WTC11 (cell line): ENCODE results near the gene CEMIP. TPM values are rescaled to one million over a fixed set of nuclear protein-coding genes. Genes with fewer than 3 reads are reported as not detected.

Experiments
- ATAC-seq: fragments of 200-7000 bp; cut with Tn5 transposase; 2 replicates; pipeline ENCODE4 v1.10.0; 2021; ENCODE audit warnings: mild to moderate bottlenecking, moderate library complexity
- CTCF ChIA-PET: fragments of 300-600 bp; sonication (Branson Sonifier 250); formaldehyde crosslinking; loops from one replicate; lab custom pipeline; 2021; ENCODE audit warnings: antibody characterized with exemption; lab: Charles Lee
- POLR2A ChIA-PET: fragments of 350-600 bp; sonication (Branson Sonifier 250); formaldehyde crosslinking; loops from one replicate; lab custom pipeline; 2021; ENCODE audit warnings: antibody characterized with exemption; lab: Charles Lee
- DNase-seq: peaks from one replicate; pipeline ENCODE4 v3.0.0; 2021; ENCODE audit warnings: low spot score
- H3K27ac Mint-ChIP-seq: 2 replicates; pipeline ENCODE4 v1.8.0; 2021; ENCODE audit warnings: mixed read lengths
- H3K27me3 Mint-ChIP-seq: 2 replicates; pipeline ENCODE4 v1.8.0; 2021; ENCODE audit warnings: low read depth, mild to moderate bottlenecking, moderate library complexity, mixed read lengths
- H3K36me3 Mint-ChIP-seq: 2 replicates; pipeline ENCODE4 v1.8.0; 2021; ENCODE audit warnings: mixed read lengths
- H3K4me1 Mint-ChIP-seq: 2 replicates; pipeline ENCODE4 v1.8.0; 2022; ENCODE audit warnings: mixed read lengths
- H3K4me3 Mint-ChIP-seq: 2 replicates; pipeline ENCODE4 v1.8.0; 2021; ENCODE audit warnings: mild to moderate bottlenecking, moderate library complexity, mixed read lengths
- H3K9me3 Mint-ChIP-seq: 2 replicates; pipeline ENCODE4 v1.8.0; 2021; ENCODE audit warnings: mixed read lengths
- AFF4 ChIP-seq: sonication (generic); formaldehyde crosslinking; IDR thresholded peaks from 2 replicates; pipeline ENCODE4 v1.8.1; 2023; ENCODE audit warnings: mild to moderate bottlenecking, missing genetic modification reagents, borderline replicate concordance
- CREB1 ChIP-seq: sonication (generic); formaldehyde crosslinking; IDR thresholded peaks from 2 replicates; pipeline ENCODE4 v1.8.0; 2023; ENCODE audit warnings: mild to moderate bottlenecking, missing genetic modification reagents
- EMX1 ChIP-seq: fragments of 250-450 bp; sonication (Bioruptor Pico); IDR thresholded peaks from 2 replicates; pipeline ENCODE4 v1.8.0; 2021; ENCODE audit warnings: mild to moderate bottlenecking
- GABPB1 ChIP-seq: sonication (generic); formaldehyde crosslinking; IDR thresholded peaks from 2 replicates; pipeline ENCODE4 v1.8.1; 2023; ENCODE audit warnings: mild to moderate bottlenecking, missing genetic modification reagents
- NR2C2 ChIP-seq: sonication (generic); formaldehyde crosslinking; IDR thresholded peaks from 2 replicates; pipeline ENCODE4 v1.8.0; 2022; ENCODE audit warnings: mild to moderate bottlenecking, missing genetic modification reagents
- NR3C1 ChIP-seq: sonication (generic); formaldehyde crosslinking; conservative IDR thresholded peaks from 2 replicates; pipeline ENCODE4 v1.8.1; 2023; ENCODE audit warnings: low read depth, mild to moderate bottlenecking, missing genetic modification reagents
- TEAD4 ChIP-seq: sonication (generic); formaldehyde crosslinking; IDR thresholded peaks from 2 replicates; pipeline ENCODE4 v1.8.0; 2022; ENCODE audit warnings: mild to moderate bottlenecking, missing genetic modification reagents
- ZMAT4 ChIP-seq: fragments of 250-450 bp; sonication (Bioruptor Pico); IDR thresholded peaks from 2 replicates; pipeline ENCODE4 v1.9.0; 2021; ENCODE audit warnings: mild to moderate bottlenecking
- ZNF263 ChIP-seq: sonication (generic); formaldehyde crosslinking; IDR thresholded peaks from 2 replicates; pipeline ENCODE4 v1.8.1; 2022; ENCODE audit warnings: low read depth, mild to moderate bottlenecking, moderate library complexity, missing genetic modification reagents
- ZNF671 ChIP-seq: fragments of 250-450 bp; sonication (Bioruptor Pico); IDR thresholded peaks from 2 replicates; pipeline ENCODE4 v1.8.0; 2021; ENCODE audit warnings: mild to moderate bottlenecking
- ZSCAN18 ChIP-seq: fragments of 250-450 bp; sonication (Bioruptor Pico); IDR thresholded peaks from 2 replicates; pipeline ENCODE4 v2.1.2; 2022; ENCODE audit warnings: mild to moderate bottlenecking, moderate library complexity
- total RNA-seq: library from RNA; stranded (reverse); gene quantifications from 3 replicates; pipeline ENCODE4 v1.2.3, GENCODE V29; 2021

CEMIP gene
- total RNA-seq, 1 experiment from 2014 or later, result 0.87 TPM

- CTCF ChIA-PET, result interaction anchor here (0.8 to 1.3 kb wide), 3 partner anchors 45 to 238 kb away, joined by 3 to 6 read pairs (median 4); partner anchors contain the start of gene CEMIP
- TF ChIP-seq ZNF671 (CRISPR knock-in tag) (no peak), ZSCAN18 (CRISPR knock-in tag) (no peak)
- Mint-ChIP-seq H3K9me3 (peaks cover 1% of the 10 kb centered on the region), H3K36me3 (peaks cover 3% of the 10 kb centered on the region), H3K27me3 (no peaks in the 10 kb centered on the region), H3K27ac (no peak overlapping the region), H3K4me1 (peaks cover 40% of the 10 kb centered on the region), H3K4me3 (no peak overlapping the region)
- DNase-seq (no peak), ATAC-seq (no peak)
- POLR2A ChIA-PET, result no interaction called here
These were observed 47.0 kb upstream of the CEMIP start for GRCh38 chr15:80732167-80732566.

GRCh38 chr15:80732818-80733217, 46.4 kb upstream of the CEMIP start:
- no peak overlapping the region for H3K27ac Mint-ChIP-seq

GRCh38 chr15:80733460-80733859, 45.7 kb upstream of the CEMIP start:
- 0 out of 2 replicates have a peak overlapping the region, but pooled peaks have one; percentile 17 for H3K27ac Mint-ChIP-seq
- peaks cover 37% of the 10 kb centered on the region for H3K4me1 Mint-ChIP-seq
- ChIA-PET CTCF (interaction anchor here (0.5 kb wide), 1 partner anchor 55 kb away, joined by 6 read pairs; no protein-coding TSS in a partner anchor), POLR2A (no interaction called here)
- no peaks in the 10 kb centered on the region for H3K27me3 Mint-ChIP-seq
- TF ChIP-seq NR2C2 (CRISPR knock-in tag) (no peak), ZNF263 (CRISPR knock-in tag) (no peak), AFF4 (no peak)
- ATAC-seq (no peak), DNase-seq (no peak)
- H3K9me3 Mint-ChIP-seq, result peaks cover 12% of the 10 kb centered on the region
- H3K36me3 Mint-ChIP-seq, result peaks cover 6% of the 10 kb centered on the region
- H3K4me3 Mint-ChIP-seq, result no peak overlapping the region

More at GRCh38 chr15:80732818-80733217, 46.4 kb upstream of the CEMIP start:
- ChIA-PET CTCF (interaction anchor here (0.8 to 1.3 kb wide), 3 partner anchors 44 to 237 kb away, joined by 3 to 6 read pairs (median 4); partner anchors contain the start of gene CEMIP), POLR2A (no interaction called here)
- TF ChIP-seq ZMAT4 (CRISPR knock-in tag) (no peak), GABPB1 (CRISPR knock-in tag) (no peak), NR3C1 (no peak)
- no peaks in the 10 kb centered on the region for H3K27me3 Mint-ChIP-seq
- peaks cover 5% of the 10 kb centered on the region for H3K9me3 Mint-ChIP-seq
- ATAC-seq (no peak), DNase-seq (no peak)
- no peak overlapping the region for H3K4me3 Mint-ChIP-seq
- peaks cover 37% of the 10 kb centered on the region for H3K4me1 Mint-ChIP-seq
- H3K36me3 Mint-ChIP-seq, result no peaks in the 10 kb centered on the region

- Mint-ChIP-seq H3K27ac (no peak overlapping the region), H3K27me3 (no peaks in the 10 kb centered on the region), H3K4me3 (no peak overlapping the region), H3K36me3 (peaks cover 7% of the 10 kb centered on the region), H3K4me1 (peaks cover 35% of the 10 kb centered on the region)
- no peak for TF ChIP-seq ZNF671 (CRISPR knock-in tag)
- no peak for TF ChIP-seq EMX1 (CRISPR knock-in tag)
- no peak for TF ChIP-seq TEAD4 (CRISPR knock-in tag)
- TF ChIP-seq CREB1 (CRISPR knock-in tag), result no peak
- no peak for TF ChIP-seq NR2C2 (CRISPR knock-in tag)
- TF ChIP-seq, all 79 proteins: peak for 0
- H3K9me3 Mint-ChIP-seq, result peaks cover 16% of the 10 kb centered on the region
- CTCF ChIA-PET, result no interaction called here
- POLR2A ChIA-PET, result no interaction called here
- DNase-seq (no peak), ATAC-seq (no peak)
These were observed 43.8 kb upstream of the CEMIP start for GRCh38 chr15:80735344-80735743.

GRCh38 chr15:80736560-80736959, 42.6 kb upstream of the CEMIP start:
- TF ChIP-seq ZMAT4 (CRISPR knock-in tag), result no peak
- no peak overlapping the region for H3K27ac Mint-ChIP-seq
- DNase-seq, result no peak
- H3K4me1 Mint-ChIP-seq, result peaks cover 27% of the 10 kb centered on the region
- peaks cover 7% of the 10 kb centered on the region for H3K36me3 Mint-ChIP-seq
- POLR2A ChIA-PET, result no interaction called here
- no peak overlapping the region for H3K4me3 Mint-ChIP-seq
- H3K9me3 Mint-ChIP-seq, result peaks cover 16% of the 10 kb centered on the region
- ATAC-seq, result no peak
- CTCF ChIA-PET, result no interaction called here
- no peaks in the 10 kb centered on the region for H3K27me3 Mint-ChIP-seq
